DND-41 (cell line): ENCODE measurements around the gene TINAGL1.

Source experiments
- ATAC-seq: fragments of 200-7000 bp; cut with Tn5 transposase; 3 replicates; pipeline ENCODE4 v1.9.1; 2021; ENCODE audit warnings: low read depth; ENCODE audit not compliant: insufficient read depth
- DNase-seq: peaks from one replicate; pipeline ENCODE4 v3.0.0-alpha.2; 2020
- H2AFZ ChIP-seq: 2 replicates; pipeline ENCODE4 v1.6.0; 2012; ENCODE audit warnings: low read depth, low read length
- H3K27ac ChIP-seq: 2 replicates; pipeline ENCODE4 v1.5.1; 2012; ENCODE audit warnings: low read length, inconsistent platforms
- H3K27me3 ChIP-seq: fragments of 200-600 bp; sonication (generic); 2 replicates; pipeline ENCODE4 v1.6.0; 2012; ENCODE audit warnings: low read length, mild to moderate bottlenecking, inconsistent platforms; ENCODE audit not compliant: insufficient read depth, poor library complexity
- H3K36me3 ChIP-seq: 2 replicates; pipeline ENCODE4 v1.5.1; 2012; ENCODE audit warnings: low read length, inconsistent platforms; ENCODE audit not compliant: insufficient read depth
- H3K4me1 ChIP-seq: 2 replicates; pipeline ENCODE4 v1.5.1; 2012; ENCODE audit warnings: mild to moderate bottlenecking, low read length; ENCODE audit not compliant: insufficient read depth
- H3K4me2 ChIP-seq: 2 replicates; pipeline ENCODE4 v1.6.0; 2012; ENCODE audit warnings: mild to moderate bottlenecking, moderate library complexity, low read length, inconsistent platforms; ENCODE audit not compliant: insufficient read depth
- H3K4me3 ChIP-seq, 2 experiments: fragments of 200-600 bp in 1 of 2; shearing (Covaris generic) in 1 of 2; 2 replicates each; pipeline ENCODE4 v1.5.1; 2012 to 2016; ENCODE audit warnings: inconsistent platforms in 2 of 2, low read length in 2 of 2, mild to moderate bottlenecking in 2 of 2, low read depth in 1 of 2, moderate library complexity in 1 of 2
- H3K79me2 ChIP-seq: 2 replicates; pipeline ENCODE4 v1.6.0; 2012; ENCODE audit warnings: low read length, inconsistent platforms; ENCODE audit not compliant: insufficient read depth
- H3K9ac ChIP-seq: 2 replicates; pipeline ENCODE4 v1.6.0; 2012; ENCODE audit warnings: low read depth, mild to moderate bottlenecking, inconsistent platforms, low read length, moderate library complexity
- H3K9me3 ChIP-seq: 2 replicates; pipeline ENCODE4 v1.5.1; 2012; ENCODE audit warnings: low read length, moderate library complexity, mild to moderate bottlenecking, inconsistent platforms; ENCODE audit not compliant: insufficient read depth, severe bottlenecking
- H4K20me1 ChIP-seq: 2 replicates; pipeline ENCODE4 v1.6.0; 2012; ENCODE audit warnings: low read length; ENCODE audit not compliant: insufficient read depth
- EZH2 ChIP-seq: IDR thresholded peaks from 3 replicates; pipeline ENCODE4 v1.6.1; 2012; ENCODE audit warnings: borderline replicate concordance, low read depth, mild to moderate bottlenecking, moderate library complexity, low read length, inconsistent platforms; ENCODE audit not compliant: severe bottlenecking
- TF ChIP-seq, protein P1 (sequence below): IDR thresholded peaks from 2 replicates; pipeline ENCODE4 v1.5.1; 2012; ENCODE audit warnings: borderline replicate concordance, low read length, moderate library complexity, mild to moderate bottlenecking; ENCODE audit not compliant: poor library complexity, severe bottlenecking; ENCODE audit errors: extremely low read depth

TINAGL1 gene

GRCh38 chr1:31628931-31629556 is 52.7 kb downstream of the TINAGL1 start:
- no peaks in the 10 kb centered on the region for H3K27me3 ChIP-seq
- H3K4me3 ChIP-seq: no peak overlapping the region
- H4K20me1 ChIP-seq: peaks cover 4% of the 10 kb centered on the region; the same call in 1 of the 2 replicates
- DNase-seq (no peak), ATAC-seq (no peak)
- H3K36me3 ChIP-seq: peaks cover 66% of the 10 kb centered on the region
- no peaks in the 10 kb centered on the region for H3K4me1 ChIP-seq
- H3K4me2 ChIP-seq: no peak overlapping the region
- H3K79me2 ChIP-seq: no peaks in the 10 kb centered on the region
- H2AFZ ChIP-seq: no peak overlapping the region
- TF ChIP-seq, protein P1, sequence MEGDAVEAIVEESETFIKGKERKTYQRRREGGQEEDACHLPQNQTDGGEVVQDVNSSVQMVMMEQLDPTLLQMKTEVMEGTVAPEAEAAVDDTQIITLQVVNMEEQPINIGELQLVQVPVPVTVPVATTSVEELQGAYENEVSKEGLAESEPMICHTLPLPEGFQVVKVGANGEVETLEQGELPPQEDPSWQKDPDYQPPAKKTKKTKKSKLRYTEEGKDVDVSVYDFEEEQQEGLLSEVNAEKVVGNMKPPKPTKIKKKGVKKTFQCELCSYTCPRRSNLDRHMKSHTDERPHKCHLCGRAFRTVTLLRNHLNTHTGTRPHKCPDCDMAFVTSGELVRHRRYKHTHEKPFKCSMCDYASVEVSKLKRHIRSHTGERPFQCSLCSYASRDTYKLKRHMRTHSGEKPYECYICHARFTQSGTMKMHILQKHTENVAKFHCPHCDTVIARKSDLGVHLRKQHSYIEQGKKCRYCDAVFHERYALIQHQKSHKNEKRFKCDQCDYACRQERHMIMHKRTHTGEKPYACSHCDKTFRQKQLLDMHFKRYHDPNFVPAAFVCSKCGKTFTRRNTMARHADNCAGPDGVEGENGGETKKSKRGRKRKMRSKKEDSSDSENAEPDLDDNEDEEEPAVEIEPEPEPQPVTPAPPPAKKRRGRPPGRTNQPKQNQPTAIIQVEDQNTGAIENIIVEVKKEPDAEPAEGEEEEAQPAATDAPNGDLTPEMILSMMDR: no peak
- no peak for TF ChIP-seq EZH2
- no peak overlapping the region for H3K9ac ChIP-seq
- H3K27ac ChIP-seq: no peak overlapping the region
- H3K9me3 ChIP-seq: no peaks in the 10 kb centered on the region

GRCh38 chr1:31632649-31633048 is 56.3 kb downstream of the TINAGL1 start:
- Histone ChIP-seq H2AFZ (no peak overlapping the region), H3K27me3 (no peaks in the 10 kb centered on the region), H3K27ac (no peak overlapping the region), H3K4me2 (no peak overlapping the region), H3K4me3 (no peak overlapping the region), H3K9ac (no peak overlapping the region), H3K4me1 (no peaks in the 10 kb centered on the region), H3K9me3 (no peaks in the 10 kb centered on the region), H3K36me3 (peaks cover 70% of the 10 kb centered on the region), H4K20me1 (peaks cover 23% of the 10 kb centered on the region), H3K79me2 (peaks cover 29% of the 10 kb centered on the region)
- no peak for TF ChIP-seq EZH2
- TF ChIP-seq, protein P1: no peak
- no peak for ATAC-seq
- no peak for DNase-seq

- H2AFZ ChIP-seq: no peak overlapping the region
- no peak for ATAC-seq
- H3K4me2 ChIP-seq: no peak overlapping the region
- H3K9me3 ChIP-seq: no peaks in the 10 kb centered on the region
- no peak overlapping the region for H3K9ac ChIP-seq
- H3K36me3 ChIP-seq: peaks cover 65% of the 10 kb centered on the region
- TF ChIP-seq, protein P1: peak; percentile 66
- TF ChIP-seq EZH2: no peak
- peaks cover 27% of the 10 kb centered on the region for H4K20me1 ChIP-seq
- peak; percentile 45 for DNase-seq
- H3K4me3 ChIP-seq: no peak overlapping the region
- H3K79me2 ChIP-seq: peaks cover 33% of the 10 kb centered on the region
- no peaks in the 10 kb centered on the region for H3K27me3 ChIP-seq
- H3K27ac ChIP-seq: no peak overlapping the region
- H3K4me1 ChIP-seq: no peaks in the 10 kb centered on the region
These were observed 56.8 kb downstream of the TINAGL1 start for GRCh38 chr1:31633117-31633516.
